Upper lobe of left lung (tissue), 4 donors: ENCODE data around the gene AGGF1.

Experiments
- CTCF ChIP-seq, 6 experiments: fragments of 450-650 bp in 4 of 6; fragments of 200-600 bp in 2 of 6; sonication (generic) in 2 of 6; IDR thresholded peaks; one replicate each; pipeline ENCODE4 v1.5.1; 2016 to 2019; ENCODE audit warnings: antibody characterized with exemption in 6 of 6
- POLR2AphosphoS5 ChIP-seq, 2 donors: sonication (generic); formaldehyde crosslinking; IDR thresholded peaks; one replicate each; pipeline ENCODE4 v1.5.1; 2017; ENCODE audit warnings: antibody characterized with exemption in 2 of 2

GRCh38 chr5:77011498-77011897, 18.7 kb upstream of the AGGF1 start:
- TF ChIP-seq CTCF (IDR thresholded peaks at IDR 0.05) (no peak), POLR2AphosphoS5 (IDR thresholded peaks at IDR 0.05) (no peak)
